KMS-11 (cell line): Measurements from ENCODE around the gene MUTYH.

Source experiments
- H2AFZ ChIP-seq: fragments of 200-600 bp; sonication (generic); 2 replicates; pipeline ENCODE4 v1.6.1; 2016; ENCODE audit warnings: antibody characterized with exemption, mixed run types, low read depth
- H3K27ac ChIP-seq: fragments of 200-600 bp; sonication (generic); 2 replicates; pipeline ENCODE4 v1.6.1; 2016; ENCODE audit warnings: mild to moderate bottlenecking, mixed run types
- H3K27me3 ChIP-seq: fragments of 200-600 bp; sonication (generic); 2 replicates; pipeline ENCODE4 v1.6.1; 2017; ENCODE audit warnings: mild to moderate bottlenecking, low read depth, mixed run types, moderate library complexity; ENCODE audit not compliant: insufficient read depth
- H3K36me3 ChIP-seq: fragments of 200-600 bp; sonication (generic); 2 replicates; pipeline ENCODE4 v1.6.1; 2017; ENCODE audit warnings: mild to moderate bottlenecking, mixed run types; ENCODE audit not compliant: insufficient read depth
- H3K4me1 ChIP-seq: fragments of 200-600 bp; sonication (generic); 2 replicates; pipeline ENCODE4 v1.6.1; 2016; ENCODE audit warnings: mild to moderate bottlenecking, low read depth, mixed run types; ENCODE audit not compliant: poor library complexity, severe bottlenecking
- H3K4me2 ChIP-seq: fragments of 200-600 bp; sonication (generic); 2 replicates; pipeline ENCODE4 v1.7.0; 2016; ENCODE audit warnings: mild to moderate bottlenecking, mixed run types
- H3K4me3 ChIP-seq: fragments of 200-600 bp; sonication (generic); IDR thresholded peaks from 2 replicates; pipeline ENCODE4 v1.6.1; 2017; ENCODE audit warnings: low read depth, low read length, mixed read lengths; ENCODE audit not compliant: insufficient read depth
- H3K79me2 ChIP-seq: fragments of 200-600 bp; sonication (generic); 2 replicates; pipeline ENCODE4 v1.6.1; 2016; ENCODE audit warnings: low read depth, mixed run types; ENCODE audit not compliant: insufficient read depth
- H3K9ac ChIP-seq: fragments of 200-600 bp; sonication (generic); 2 replicates; pipeline ENCODE4 v1.6.1; 2016; ENCODE audit warnings: mild to moderate bottlenecking, mixed run types
- H4K20me1 ChIP-seq: fragments of 200-600 bp; sonication (generic); 2 replicates; pipeline ENCODE4 v1.6.1; 2016; ENCODE audit warnings: mild to moderate bottlenecking, mixed run types; ENCODE audit not compliant: insufficient read depth
- CTCF ChIP-seq: fragments of 200-600 bp; sonication (generic); conservative IDR thresholded peaks from 2 replicates; pipeline ENCODE4 v1.6.1; 2017; ENCODE audit warnings: low read depth, mild to moderate bottlenecking, antibody characterized with exemption, low read length, moderate library complexity, mixed read lengths

The MUTYH gene

GRCh38 chr1:45282351-45282750 lies 57.9 kb downstream of the MUTYH start:
- Histone ChIP-seq H4K20me1 (no peaks in the 10 kb centered on the region), H3K4me1 (no peaks in the 10 kb centered on the region), H3K9ac (no peak overlapping the region), H3K27ac (no peak overlapping the region), H3K4me3 (no peak overlapping the region), H3K4me2 (no peak overlapping the region), H3K36me3 (no peaks in the 10 kb centered on the region), H3K79me2 (no peaks in the 10 kb centered on the region), H3K27me3 (no peaks in the 10 kb centered on the region), H2AFZ (no peak overlapping the region)
- TF ChIP-seq CTCF: no peak
